ENCODE results near the gene FXYD4. TPM values are rescaled to one million over a fixed set of nuclear protein-coding genes. Genes with fewer than 3 reads are reported as not detected.

FXYD4 gene
- total RNA-seq, 1 experiment from 2014 or later: not detected

GRCh38 chr10:43384252-43385221, 13.1 kb downstream of the FXYD4 start:
- peaks cover 31% of the 10 kb centered on the region for H4K20me1 ChIP-seq (ENCODE audit: insufficient read depth, low read depth, low read length)

GRCh38 chr10:43385412-43386004, 14.1 kb downstream of the FXYD4 start:
- Histone ChIP-seq H3K27ac (ENCODE audit: low read length) (no peak overlapping the region), H3K9me2 (replicated peaks; ENCODE audit: insufficient read depth, low read length) (no peaks in the 10 kb centered on the region), H3K4me3 (ENCODE audit: low read length) (no peak overlapping the region), H3K27me3 (ENCODE audit: low read length) (no peaks in the 10 kb centered on the region), H3K79me2 (ENCODE audit: low read length) (peaks cover 12% of the 10 kb centered on the region), H4K20me1 (ENCODE audit: insufficient read depth, low read depth, low read length) (peaks cover 40% of the 10 kb centered on the region), H3K4me1 (ENCODE audit: low read length) (no peaks in the 10 kb centered on the region), H3K9ac (ENCODE audit: low read length) (no peak overlapping the region), H2AFZ (ENCODE audit: low read length) (no peak overlapping the region), H3K9me3 (ENCODE audit: low read length) (no peaks in the 10 kb centered on the region), H3K36me3 (ENCODE audit: insufficient read depth, low read length) (peaks cover 48% of the 10 kb centered on the region), H3K4me2 (ENCODE audit: low read depth, low read length, poor library complexity, severe bottlenecking) (no peak overlapping the region)
- no peak for DNase-seq

More at GRCh38 chr10:43384252-43385221, 13.1 kb downstream of the FXYD4 start:
- H3K9me3 ChIP-seq (ENCODE audit: low read length): no peaks in the 10 kb centered on the region
- no peaks in the 10 kb centered on the region for H3K27me3 ChIP-seq (ENCODE audit: low read length)
- no peaks in the 10 kb centered on the region for H3K9me2 ChIP-seq (replicated peaks; ENCODE audit: insufficient read depth, low read length)
- peaks cover 38% of the 10 kb centered on the region for H3K36me3 ChIP-seq (ENCODE audit: insufficient read depth, low read length)
- DNase-seq: peak; percentile 66
- H3K4me3 ChIP-seq (ENCODE audit: low read length): no peak overlapping the region
- no peak overlapping the region for H3K4me2 ChIP-seq (ENCODE audit: low read depth, low read length, poor library complexity, severe bottlenecking)
- H3K9ac ChIP-seq (ENCODE audit: low read length): no peak overlapping the region
- H3K27ac ChIP-seq (ENCODE audit: low read length): no peak overlapping the region
- H3K4me1 ChIP-seq (ENCODE audit: low read length): no peaks in the 10 kb centered on the region
- H2AFZ ChIP-seq (ENCODE audit: low read length): no peak overlapping the region
- peaks cover 3% of the 10 kb centered on the region; the same call in 1 of the 2 replicates for H3K79me2 ChIP-seq (ENCODE audit: low read length)

- Histone ChIP-seq H3K9ac (ENCODE audit: low read length) (no peak overlapping the region), H3K4me2 (ENCODE audit: low read depth, low read length, poor library complexity, severe bottlenecking) (no peak overlapping the region), H3K4me1 (ENCODE audit: low read length) (no peaks in the 10 kb centered on the region), H3K79me2 (ENCODE audit: low read length) (peaks cover 20% of the 10 kb centered on the region), H3K36me3 (ENCODE audit: insufficient read depth, low read length) (peaks cover 53% of the 10 kb centered on the region), H4K20me1 (ENCODE audit: insufficient read depth, low read depth, low read length) (peaks cover 48% of the 10 kb centered on the region), H3K9me3 (ENCODE audit: low read length) (no peaks in the 10 kb centered on the region), H3K27me3 (ENCODE audit: low read length) (no peaks in the 10 kb centered on the region), H3K4me3 (ENCODE audit: low read length) (no peak overlapping the region), H3K9me2 (replicated peaks; ENCODE audit: insufficient read depth, low read length) (no peaks in the 10 kb centered on the region), H2AFZ (ENCODE audit: low read length) (no peak overlapping the region), H3K27ac (ENCODE audit: low read length) (no peak overlapping the region)
- DNase-seq: no peak
Observed at GRCh38 chr10:43386549-43386948, 15.1 kb downstream of the FXYD4 start.

- Histone ChIP-seq H3K27ac (ENCODE audit: low read length) (no peak overlapping the region), H3K27me3 (ENCODE audit: low read length) (no peaks in the 10 kb centered on the region), H3K36me3 (ENCODE audit: insufficient read depth, low read length) (peaks cover 58% of the 10 kb centered on the region), H3K4me3 (ENCODE audit: low read length) (no peak overlapping the region), H3K9me3 (ENCODE audit: low read length) (no peaks in the 10 kb centered on the region), H3K79me2 (ENCODE audit: low read length) (peaks cover 23% of the 10 kb centered on the region), H3K9me2 (replicated peaks; ENCODE audit: insufficient read depth, low read length) (no peaks in the 10 kb centered on the region), H3K9ac (ENCODE audit: low read length) (no peak overlapping the region), H3K4me2 (ENCODE audit: low read depth, low read length, poor library complexity, severe bottlenecking) (no peak overlapping the region), H4K20me1 (ENCODE audit: insufficient read depth, low read depth, low read length) (peaks cover 51% of the 10 kb centered on the region), H2AFZ (ENCODE audit: low read length) (no peak overlapping the region), H3K4me1 (ENCODE audit: low read length) (no peaks in the 10 kb centered on the region)
- DNase-seq: no peak
Observed at GRCh38 chr10:43386981-43387677, 15.7 kb downstream of the FXYD4 start.

- peaks cover 62% of the 10 kb centered on the region for H3K36me3 ChIP-seq (ENCODE audit: insufficient read depth, low read length)
Observed at GRCh38 chr10:43387678-43388032, 16.2 kb downstream of the FXYD4 start.

GRCh38 chr10:43389867-43390266, 18.4 kb downstream of the FXYD4 start:
- no peak for DNase-seq
- peaks cover 75% of the 10 kb centered on the region for H4K20me1 ChIP-seq (ENCODE audit: insufficient read depth, low read depth, low read length)
- H3K9ac ChIP-seq (ENCODE audit: low read length): no peak overlapping the region
- no peaks in the 10 kb centered on the region for H3K9me3 ChIP-seq (ENCODE audit: low read length)
- no peak overlapping the region for H3K4me2 ChIP-seq (ENCODE audit: low read depth, low read length, poor library complexity, severe bottlenecking)
- H3K79me2 ChIP-seq (ENCODE audit: low read length): peaks cover 47% of the 10 kb centered on the region
- H3K27me3 ChIP-seq (ENCODE audit: low read length): no peaks in the 10 kb centered on the region
- no peak overlapping the region for H3K4me3 ChIP-seq (ENCODE audit: low read length)
- peaks cover 83% of the 10 kb centered on the region for H3K36me3 ChIP-seq (ENCODE audit: insufficient read depth, low read length)
- H3K4me1 ChIP-seq (ENCODE audit: low read length): peaks cover 12% of the 10 kb centered on the region
- H3K27ac ChIP-seq (ENCODE audit: low read length): no peak overlapping the region
- H3K9me2 ChIP-seq (replicated peaks; ENCODE audit: insufficient read depth, low read length): no peaks in the 10 kb centered on the region
- H2AFZ ChIP-seq (ENCODE audit: low read length): no peak overlapping the region

More at GRCh38 chr10:43387678-43388032, 16.2 kb downstream of the FXYD4 start:
- Histone ChIP-seq H2AFZ (ENCODE audit: low read length) (no peak overlapping the region), H3K4me2 (ENCODE audit: low read depth, low read length, poor library complexity, severe bottlenecking) (no peak overlapping the region), H3K9ac (ENCODE audit: low read length) (no peak overlapping the region), H3K4me3 (ENCODE audit: low read length) (no peak overlapping the region), H4K20me1 (ENCODE audit: insufficient read depth, low read depth, low read length) (peaks cover 54% of the 10 kb centered on the region), H3K79me2 (ENCODE audit: low read length) (peaks cover 27% of the 10 kb centered on the region), H3K4me1 (ENCODE audit: low read length) (no peaks in the 10 kb centered on the region), H3K9me3 (ENCODE audit: low read length) (no peaks in the 10 kb centered on the region), H3K9me2 (replicated peaks; ENCODE audit: insufficient read depth, low read length) (no peaks in the 10 kb centered on the region), H3K27ac (ENCODE audit: low read length) (no peak overlapping the region), H3K27me3 (ENCODE audit: low read length) (no peaks in the 10 kb centered on the region)
- no peak for DNase-seq

- no peaks in the 10 kb centered on the region for H3K9me2 ChIP-seq (replicated peaks; ENCODE audit: insufficient read depth, low read length)
- no peaks in the 10 kb centered on the region for H3K27me3 ChIP-seq (ENCODE audit: low read length)
- no peak overlapping the region for H3K4me3 ChIP-seq (ENCODE audit: low read length)
- H2AFZ ChIP-seq (ENCODE audit: low read length): no peak overlapping the region
- peaks cover 52% of the 10 kb centered on the region for H3K79me2 ChIP-seq (ENCODE audit: low read length)
- H4K20me1 ChIP-seq (ENCODE audit: insufficient read depth, low read depth, low read length): peaks cover 80% of the 10 kb centered on the region
- H3K36me3 ChIP-seq (ENCODE audit: insufficient read depth, low read length): peaks cover 87% of the 10 kb centered on the region
- H3K4me2 ChIP-seq (ENCODE audit: low read depth, low read length, poor library complexity, severe bottlenecking): no peak overlapping the region
- DNase-seq: no peak
- no peak overlapping the region for H3K9ac ChIP-seq (ENCODE audit: low read length)
- peaks cover 17% of the 10 kb centered on the region for H3K4me1 ChIP-seq (ENCODE audit: low read length)
- H3K9me3 ChIP-seq (ENCODE audit: low read length): no peaks in the 10 kb centered on the region
- H3K27ac ChIP-seq (ENCODE audit: low read length): no peak overlapping the region
Observed at GRCh38 chr10:43390333-43390732, 18.9 kb downstream of the FXYD4 start.

- Histone ChIP-seq H3K4me1 (ENCODE audit: low read length) (peaks cover 21% of the 10 kb centered on the region), H3K9me3 (ENCODE audit: low read length) (no peaks in the 10 kb centered on the region), H3K9me2 (replicated peaks; ENCODE audit: insufficient read depth, low read length) (no peaks in the 10 kb centered on the region), H3K36me3 (ENCODE audit: insufficient read depth, low read length) (peaks cover 87% of the 10 kb centered on the region), H2AFZ (ENCODE audit: low read length) (no peak overlapping the region), H4K20me1 (ENCODE audit: insufficient read depth, low read depth, low read length) (peaks cover 84% of the 10 kb centered on the region), H3K4me2 (ENCODE audit: low read depth, low read length, poor library complexity, severe bottlenecking) (no peak overlapping the region), H3K9ac (ENCODE audit: low read length) (no peak overlapping the region), H3K79me2 (ENCODE audit: low read length) (peaks cover 56% of the 10 kb centered on the region), H3K4me3 (ENCODE audit: low read length) (no peak overlapping the region), H3K27me3 (ENCODE audit: low read length) (no peaks in the 10 kb centered on the region), H3K27ac (ENCODE audit: low read length) (no peak overlapping the region)
- no peak for DNase-seq
Observed at GRCh38 chr10:43390759-43391158, 19.3 kb downstream of the FXYD4 start.
